Upper lobe of right lung (tissue), 1 donor: ENCODE results near the gene CST3. TPM values are rescaled to one million over a fixed set of nuclear protein-coding genes. Genes with fewer than 3 reads are reported as not detected.
A peak's percentile ranks its signal among the peaks of the same experiment; 100 is the strongest.
"Not testable (repeated sequence)": the region's sequence is repeated elsewhere in the genome, so short reads cannot be mapped to it uniquely, and the experiment has no call there.

Experiments
- ATAC-seq: fragments of 200-7000 bp; cut with Tn5 transposase; one replicate; pipeline ENCODE4 v1.9.1; 2020; ENCODE audit warnings: mild to moderate bottlenecking, moderate library complexity
- DNase-seq: peaks from one replicate; pipeline ENCODE4 v3.0.0-alpha.2; 2020
- H3K27ac ChIP-seq: fragments of 200-600 bp; one replicate; pipeline ENCODE4 v1.8.0; 2022
- H3K27me3 ChIP-seq: fragments of 200-600 bp; one replicate; pipeline ENCODE4 v1.8.0; 2022; ENCODE audit warnings: mild to moderate bottlenecking
- H3K36me3 ChIP-seq: fragments of 200-600 bp; one replicate; pipeline ENCODE4 v1.8.0; 2022
- H3K4me1 ChIP-seq: fragments of 200-600 bp; one replicate; pipeline ENCODE4 v1.8.0; 2022
- H3K4me3 ChIP-seq: fragments of 200-600 bp; one replicate; pipeline ENCODE4 v1.8.0; 2022; ENCODE audit warnings: mild to moderate bottlenecking
- H3K9me3 ChIP-seq: fragments of 200-600 bp; one replicate; pipeline ENCODE4 v1.8.0; 2022
- CTCF ChIP-seq: fragments of 200-600 bp; IDR thresholded peaks from one replicate; pipeline ENCODE4 v1.8.0; 2022; ENCODE audit warnings: antibody characterized with exemption
- intact Hi-C: fragments of 100-400 bp; cut with DNase I; formaldehyde crosslinking; loops from one replicate; pipeline ENCODE4 v1.11.0; 2022
- long read RNA-seq: library from polyadenylated mRNA; unstranded; transcript quantifications from one replicate; pipeline ENCODE4 v2.0.0, GENCODE V29; 2021
- total RNA-seq: library from RNA; stranded (reverse); fragmentation: NEBNext Ultra II Directional; extraction: Animal tissue kit (Norgen Biotek cat#: 25700); gene quantifications from one replicate; pipeline ENCODE4 v1.2.1, GENCODE V29; 2021
- donor health status: DM: no; HTN: yes; CAD: no; lungs with severe emphysema.

Gene CST3, protein sequence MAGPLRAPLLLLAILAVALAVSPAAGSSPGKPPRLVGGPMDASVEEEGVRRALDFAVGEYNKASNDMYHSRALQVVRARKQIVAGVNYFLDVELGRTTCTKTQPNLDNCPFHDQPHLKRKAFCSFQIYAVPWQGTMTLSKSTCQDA
- total RNA-seq = 666 TPM
- long read RNA-seq, transcript CST3-201 (3 exons, 873 nt) = major isoform, 456 of 473 reads
- long read RNA-seq, partial matches to known transcripts = 10 of 473 reads
- long read RNA-seq, other reads (novel, unspliced or antisense) = 3 of 473 reads

GRCh38 chr20:23637282-23638221 lies at the start of gene CST3:
TSS of gene CST3 (minus strand) at chr20:23637955. CDS start at chr20:23637862, 93 bp downstream.
- Histone ChIP-seq H3K4me1 (peaks cover 25% of the 10 kb centered on the region), H3K27ac (peak within 1 kb of the TSS; percentile 96), H3K36me3 (peaks cover 18% of the 10 kb centered on the region), H3K4me3 (peak within 1 kb of the TSS; percentile 90), H3K9me3 (no peaks in the 10 kb centered on the region), H3K27me3 (no peaks in the 10 kb centered on the region)
- intact Hi-C loops = no loop called here
- no peak for TF ChIP-seq CTCF
- peak; percentile 93 for ATAC-seq
- DNase-seq = peak; percentile 96

DNA sequence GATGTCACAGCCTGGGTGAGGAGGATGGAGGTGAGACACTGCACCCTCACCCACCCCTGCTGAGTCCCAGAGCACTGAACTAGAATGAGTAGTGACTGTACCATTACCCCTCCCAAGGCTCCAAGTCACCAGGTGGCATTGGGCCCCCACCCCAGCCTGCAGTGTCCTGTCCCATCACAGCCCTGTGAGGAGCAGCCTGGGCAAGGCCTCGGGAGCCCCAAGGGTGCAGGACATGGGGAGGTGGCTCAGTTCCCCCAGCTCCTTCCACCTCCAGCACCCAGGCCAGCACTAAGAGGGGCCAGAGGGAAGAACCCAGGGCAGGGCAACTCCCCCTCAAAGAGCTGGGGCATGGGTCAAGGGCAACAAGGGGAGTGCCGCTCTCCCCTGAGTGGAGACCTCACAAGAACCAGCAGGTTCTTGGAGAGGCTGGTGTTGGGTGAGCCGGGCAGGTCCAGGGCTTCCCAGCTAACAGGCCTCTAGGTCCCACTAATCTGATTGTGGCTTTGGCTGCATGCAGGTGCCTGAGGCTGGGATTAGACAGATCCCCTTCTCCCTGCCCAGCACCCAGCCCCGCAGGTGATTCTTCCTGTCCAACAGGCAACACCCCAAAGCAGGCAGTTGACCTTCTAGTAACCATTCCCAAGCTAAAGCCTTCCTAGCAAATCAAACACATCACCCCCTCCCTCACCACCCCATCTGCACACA lies 48.4 kb upstream of the CST3 start:
- intact Hi-C loops = no loop called here
- TF ChIP-seq CTCF = no peak
- Histone ChIP-seq H3K36me3 (no peaks in the 10 kb centered on the region), H3K4me1 (no peaks in the 10 kb centered on the region), H3K4me3 (no peak overlapping the region), H3K27ac (no peak overlapping the region), H3K27me3 (no peaks in the 10 kb centered on the region), H3K9me3 (no peaks in the 10 kb centered on the region)
- ATAC-seq (peak; percentile 5), DNase-seq (no peak)

GRCh38 chr20:23685529-23685896 lies 47.8 kb upstream of the CST3 start:
- ATAC-seq = peak; percentile 14
- intact Hi-C loops, H3K4me3 ChIP-seq, H3K9me3 ChIP-seq, H3K36me3 ChIP-seq, H3K27ac ChIP-seq, H3K4me1 ChIP-seq, H3K27me3 ChIP-seq, DNase-seq: not testable (repeated sequence)

- Histone ChIP-seq H3K9me3 (no peaks in the 10 kb centered on the region), H3K4me3 (no peak overlapping the region), H3K36me3 (no peaks in the 10 kb centered on the region), H3K4me1 (no peaks in the 10 kb centered on the region), H3K27me3 (no peaks in the 10 kb centered on the region), H3K27ac (no peak overlapping the region)
- TF ChIP-seq CTCF = no peak
- intact Hi-C loops = no loop called here
- DNase-seq = no peak
- no peak for ATAC-seq
Measured at GRCh38 chr20:23684261-23684660, 46.5 kb upstream of the CST3 start.

GRCh38 chr20:23683807-23684206 lies 46.1 kb upstream of the CST3 start:
- DNase-seq (no peak), ATAC-seq (no peak)
- Histone ChIP-seq H3K27ac (no peak overlapping the region), H3K27me3 (no peaks in the 10 kb centered on the region), H3K9me3 (no peaks in the 10 kb centered on the region), H3K36me3 (no peaks in the 10 kb centered on the region), H3K4me3 (no peak overlapping the region), H3K4me1 (no peaks in the 10 kb centered on the region)
- intact Hi-C loops = no loop called here
- TF ChIP-seq CTCF = no peak
